KG1 (cell line): Measurements from ENCODE around the gene CLDN34.

Source experiments
- DNase-seq: peaks from one replicate; lab custom pipeline; 2025; lab: John Stamatoyannopoulos, UW

Gene CLDN34

GRCh38 chrX:10016519-10017132 lies 49.5 kb downstream of the CLDN34 start:
- no peak for DNase-seq

GRCh38 chrX:10017872-10018271 lies 50.7 kb downstream of the CLDN34 start:
- DNase-seq, result no peak
